Measurements from ENCODE around the gene VAMP2.

VAMP2 gene

GRCh38 chr17:8142887-8143580 lies 19.7 kb downstream of the VAMP2 start:
- no peak for DNase-seq

- DNase-seq: no peak
Measured at GRCh38 chr17:8142158-8142886, 20.4 kb downstream of the VAMP2 start.

- no peak for DNase-seq
Measured at GRCh38 chr17:8141741-8142140, 21.0 kb downstream of the VAMP2 start.

- DNase-seq: no peak
Measured at GRCh38 chr17:8141045-8141444, 21.7 kb downstream of the VAMP2 start.

GRCh38 chr17:8140065-8141029 lies 22.4 kb downstream of the VAMP2 start:
- no peak for DNase-seq

- peak; percentile 93 for DNase-seq
Measured at GRCh38 chr17:8138672-8139371, 23.9 kb downstream of the VAMP2 start.

- no peak for DNase-seq
Measured at GRCh38 chr17:8138374-8138671, 24.4 kb downstream of the VAMP2 start.

- DNase-seq: no peak
Measured at GRCh38 chr17:8137645-8138373, 24.9 kb downstream of the VAMP2 start.

GRCh38 chr17:8133941-8134340 lies 28.8 kb downstream of the VAMP2 start:
- DNase-seq: no peak

GRCh38 chr17:8133399-8133798 lies 29.3 kb downstream of the VAMP2 start:
- DNase-seq: no peak

- no peak for DNase-seq
Measured at GRCh38 chr17:8131844-8132441, 30.8 kb downstream of the VAMP2 start.

- no peak for DNase-seq
Measured at GRCh38 chr17:8128125-8128784, 34.5 kb downstream of the VAMP2 start.

- DNase-seq: peak; percentile 73
Measured at GRCh38 chr17:8126491-8127066, 36.2 kb downstream of the VAMP2 start.

GRCh38 chr17:8125947-8126490 lies 36.7 kb downstream of the VAMP2 start:
- peak; percentile 31 for DNase-seq

GRCh38 chr17:8125154-8125946 lies 37.4 kb downstream of the VAMP2 start:
- DNase-seq: peak; percentile 69

- peak; percentile 32 for DNase-seq
Measured at GRCh38 chr17:8124350-8125153, 38.2 kb downstream of the VAMP2 start.

- DNase-seq: peak; percentile 23
Measured at GRCh38 chr17:8123695-8124349, 38.9 kb downstream of the VAMP2 start, which contains the start of gene HES7. TSS of gene HES7 (minus strand) at chr17:8124106. CDS start at chr17:8124084, 22 bp downstream.
